GM12873 (cell line): ENCODE measurements around the gene FZD1.

Source experiments
- CTCF ChIP-seq: IDR thresholded peaks from 2 replicates; pipeline ENCODE4 v1.5.1; 2012; ENCODE audit warnings: low read depth, mild to moderate bottlenecking, moderate library complexity, low read length, control low read depth; ENCODE audit not compliant: insufficient read depth; ENCODE audit errors: missing control alignments

FZD1 gene

GRCh38 chr7:91316426-91316825 lies 52.2 kb downstream of the FZD1 start:
- no peak for TF ChIP-seq CTCF

GRCh38 chr7:91319351-91319750 lies 55.1 kb downstream of the FZD1 start:
- TF ChIP-seq CTCF, result no peak

- no peak for TF ChIP-seq CTCF
These were observed 56.3 kb downstream of the FZD1 start for GRCh38 chr7:91320366-91321078.
